NCI-H2029 (cell line): ENCODE results near the gene DUS3L.

Source experiments
- DNase-seq: peaks from one replicate; lab custom pipeline; 2025; lab: John Stamatoyannopoulos, UW

The DUS3L gene

GRCh38 chr19:5790559-5791520 is at the start of gene DUS3L:
DUS3L (minus strand) TSS chr19:5791163; CDS start chr19:5791141, 22 bp downstream.
- DNase-seq: peak; percentile 99

GRCh38 chr19:5839065-5840017 is 48.4 kb upstream of the DUS3L start, which contains the start of gene FUT6:
FUT6 (minus strand) TSS chr19:5839702; CDS start chr19:5832567, 7,135 bp downstream.
- no peak for DNase-seq

GRCh38 chr19:5838353-5839064 is 47.5 kb upstream of the DUS3L start:
- no peak for DNase-seq

GRCh38 chr19:5837761-5838352 is 46.9 kb upstream of the DUS3L start:
- no peak for DNase-seq

- DNase-seq: no peak
Observed at GRCh38 chr19:5832527-5833216, 41.7 kb upstream of the DUS3L start.

- DNase-seq: no peak
Observed at GRCh38 chr19:5832061-5832460, 41.1 kb upstream of the DUS3L start.

- no peak for DNase-seq
Observed at GRCh38 chr19:5831159-5831558, 40.2 kb upstream of the DUS3L start.

- DNase-seq: no peak
Observed at GRCh38 chr19:5829567-5830310, 38.8 kb upstream of the DUS3L start.

- peak; percentile 67 for DNase-seq
Observed at GRCh38 chr19:5828661-5829566, 38.0 kb upstream of the DUS3L start.

- peak; percentile 95 for DNase-seq
Observed at GRCh38 chr19:5827891-5828660, 37.1 kb upstream of the DUS3L start.

GRCh38 chr19:5827342-5827890 is 36.5 kb upstream of the DUS3L start:
- DNase-seq: no peak

GRCh38 chr19:5826531-5827341 is 35.8 kb upstream of the DUS3L start:
- DNase-seq: peak; percentile 91

GRCh38 chr19:5825178-5825577 is 34.2 kb upstream of the DUS3L start:
- DNase-seq: no peak

GRCh38 chr19:5824751-5825150 is 33.8 kb upstream of the DUS3L start:
- no peak for DNase-seq

GRCh38 chr19:5823579-5824281 is 32.8 kb upstream of the DUS3L start:
- DNase-seq: no peak

GRCh38 chr19:5822181-5822844 is 31.4 kb upstream of the DUS3L start:
- no peak for DNase-seq
